ENCODE data around the gene TARS1.
"Not testable (repeated sequence)": the region's sequence is repeated elsewhere in the genome, so short reads cannot be mapped to it uniquely, and the experiment has no call there.

TARS1 gene

DNA sequence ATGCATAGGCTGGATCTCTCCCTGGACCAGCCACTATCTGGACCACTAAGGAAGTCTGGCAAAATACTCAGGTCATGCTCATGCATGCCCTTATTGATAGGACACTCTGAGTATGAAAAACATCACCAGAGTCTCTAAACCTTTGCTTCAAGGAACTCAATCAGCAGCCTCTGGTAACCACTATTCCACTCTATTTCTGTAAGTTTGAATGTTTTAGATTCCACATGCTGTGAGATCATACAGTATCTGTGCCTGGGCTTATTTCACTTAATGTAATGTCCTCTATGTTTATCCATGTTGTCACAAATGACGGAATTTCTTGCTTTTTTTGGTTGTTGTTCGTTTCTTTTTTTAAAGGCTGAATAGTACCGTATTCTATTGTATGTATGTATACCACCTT lies 68.3 kb downstream of the TARS1 start:
- Histone ChIP-seq H2AFZ (ENCODE audit: low read depth, low read length) (no peak overlapping the region), H3K4me3 (ENCODE audit: low read length) (no peak overlapping the region), H3K27me3 (ENCODE audit: insufficient read depth, low read length) (no peaks in the 10 kb centered on the region), H3K36me3 (ENCODE audit: insufficient read depth, low read length) (no peaks in the 10 kb centered on the region), H3K9me3 (ENCODE audit: low read length) (no peaks in the 10 kb centered on the region), H3K4me1 (ENCODE audit: insufficient read depth, low read length) (no peaks in the 10 kb centered on the region)

DNA sequence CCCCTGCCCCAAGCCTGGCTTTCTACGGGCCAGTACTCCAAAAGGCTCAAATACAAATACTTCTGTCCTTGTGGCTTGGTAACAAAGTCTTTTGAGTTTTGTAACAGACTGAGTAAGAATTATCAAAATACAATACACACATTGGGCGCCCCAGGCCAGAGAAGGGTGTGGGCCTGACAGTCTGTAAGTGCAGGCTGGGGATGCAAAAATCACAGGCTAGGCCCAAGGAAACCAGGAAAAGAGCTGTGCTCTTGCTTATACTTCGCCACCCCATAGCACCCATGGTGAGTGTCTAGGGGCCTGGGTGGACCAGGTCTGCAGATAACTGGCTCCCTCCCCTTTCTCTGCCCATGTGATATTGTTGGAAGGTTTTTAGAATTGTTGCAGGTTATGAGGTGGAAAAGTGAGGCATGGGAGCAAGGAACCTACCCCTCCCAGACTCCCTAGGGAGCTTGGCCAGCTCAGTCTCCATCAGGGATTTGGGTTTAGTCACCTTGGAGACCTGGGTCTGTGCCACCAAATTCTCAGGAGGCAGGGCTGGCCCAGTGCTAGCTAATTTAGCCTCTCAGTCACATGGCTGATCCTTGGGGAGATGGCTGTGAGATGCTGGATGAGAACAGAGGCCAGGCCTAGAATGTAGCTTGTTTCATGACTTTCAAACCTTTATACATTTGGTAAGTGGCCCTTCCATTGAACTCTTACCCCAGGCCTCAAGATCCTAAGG lies 72.9 kb downstream of the TARS1 start:
- Histone ChIP-seq H3K4me1 (ENCODE audit: insufficient read depth, low read length) (no peaks in the 10 kb centered on the region), H2AFZ (ENCODE audit: low read depth, low read length) (no peak overlapping the region), H3K36me3 (ENCODE audit: insufficient read depth, low read length) (no peaks in the 10 kb centered on the region), H3K9me3 (ENCODE audit: low read length) (no peaks in the 10 kb centered on the region), H3K27me3 (ENCODE audit: insufficient read depth, low read length) (no peaks in the 10 kb centered on the region), H3K4me3 (ENCODE audit: low read length) (no peak overlapping the region)

DNA sequence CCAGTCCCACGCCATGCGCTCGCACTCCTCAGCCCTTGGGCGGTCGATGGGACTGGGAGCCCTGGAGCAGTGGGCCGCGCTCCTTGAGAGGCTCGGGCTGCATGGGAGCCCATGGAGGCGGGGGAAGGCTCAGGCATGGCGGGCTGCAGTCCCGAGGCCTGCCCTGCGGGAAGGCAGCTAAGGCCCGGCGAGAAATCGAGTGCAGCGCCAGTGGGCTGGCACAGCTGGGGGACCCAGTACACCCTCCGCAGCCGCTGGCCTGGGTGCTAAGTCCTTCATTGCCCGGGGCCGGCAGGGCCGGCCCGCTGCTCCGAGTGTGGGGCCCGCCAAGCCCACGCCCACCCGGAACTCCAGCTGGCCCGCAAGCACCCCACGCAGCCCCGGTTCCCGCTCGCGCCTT lies 74.6 kb downstream of the TARS1 start:
- H3K36me3 ChIP-seq (ENCODE audit: insufficient read depth, low read length) = not testable (repeated sequence)

DNA sequence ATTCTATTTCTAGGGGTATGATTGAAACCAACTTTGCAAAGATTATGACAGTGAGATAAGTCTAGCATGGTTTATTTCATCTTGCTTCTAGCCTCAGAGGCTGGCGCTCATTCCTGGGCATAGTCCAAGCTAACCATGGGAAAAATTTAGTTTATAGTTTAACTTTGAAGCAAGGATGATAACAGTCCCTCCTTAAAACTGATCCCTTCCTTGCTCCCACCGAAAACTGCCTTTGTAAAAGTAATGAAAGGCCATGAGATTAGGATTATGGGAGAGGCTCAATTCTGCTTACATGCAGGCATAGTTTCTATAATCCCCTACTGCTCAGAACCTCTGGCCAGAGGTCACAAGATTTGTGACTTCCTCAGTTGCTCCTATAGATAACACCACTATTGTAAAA lies 75.7 kb downstream of the TARS1 start:
- Histone ChIP-seq H3K27me3 (ENCODE audit: insufficient read depth, low read length) (no peaks in the 10 kb centered on the region), H3K4me1 (ENCODE audit: insufficient read depth, low read length) (no peaks in the 10 kb centered on the region), H3K4me3 (ENCODE audit: low read length) (no peak overlapping the region), H2AFZ (ENCODE audit: low read depth, low read length) (no peak overlapping the region), H3K36me3 (ENCODE audit: insufficient read depth, low read length) (no peaks in the 10 kb centered on the region), H3K9me3 (ENCODE audit: low read length) (no peaks in the 10 kb centered on the region)

More for the DNA sequence above, 74.6 kb downstream of the TARS1 start:
- not testable (repeated sequence) for H3K27me3 ChIP-seq (ENCODE audit: insufficient read depth, low read length); H2AFZ ChIP-seq (ENCODE audit: low read depth, low read length); H3K4me3 ChIP-seq (ENCODE audit: low read length); H3K4me1 ChIP-seq (ENCODE audit: insufficient read depth, low read length); H3K9me3 ChIP-seq (ENCODE audit: low read length)
